Neural progenitor cell (in vitro differentiated cells): Measurements from ENCODE around the gene XYLT1.

ENCODE experiments used
- EZH2 ChIP-seq: fragments of 200-600 bp; sonication (generic); IDR thresholded peaks from 2 replicates; pipeline ENCODE4 v1.6.1; 2017; ENCODE audit warnings: antibody characterized with exemption, mild to moderate bottlenecking, moderate library complexity
- EZH2phosphoT487 ChIP-seq: fragments of 200-600 bp; sonication (generic); IDR thresholded peaks from 2 replicates; pipeline ENCODE4 v1.6.1; 2017; ENCODE audit warnings: antibody characterized with exemption
- TF ChIP-seq, protein P1 (sequence below): fragments of 200-600 bp; sonication (generic); IDR thresholded peaks from 2 replicates; pipeline ENCODE4 v1.5.1; 2017; ENCODE audit warnings: antibody characterized with exemption, mild to moderate bottlenecking

DNA sequence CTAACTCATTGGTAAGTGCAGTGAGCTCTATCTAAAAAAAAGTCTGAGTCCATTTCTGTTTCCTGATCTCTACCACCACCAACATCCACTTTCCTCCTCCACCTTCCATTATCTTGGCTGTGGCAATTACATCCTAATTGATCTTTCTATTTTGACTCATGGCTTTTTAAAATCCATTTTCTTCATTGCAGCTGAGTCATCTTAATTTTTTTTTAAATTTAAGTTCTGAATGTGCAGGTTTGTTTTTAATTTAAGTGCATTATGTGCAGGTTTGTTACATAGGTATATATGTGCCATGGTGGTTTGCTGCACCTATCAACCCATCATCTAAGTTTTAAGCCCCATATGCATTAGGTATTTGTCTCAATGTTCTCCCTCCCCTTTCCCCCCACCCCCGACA, 390.7 kb downstream of the XYLT1 start:
- TF ChIP-seq, protein P1, sequence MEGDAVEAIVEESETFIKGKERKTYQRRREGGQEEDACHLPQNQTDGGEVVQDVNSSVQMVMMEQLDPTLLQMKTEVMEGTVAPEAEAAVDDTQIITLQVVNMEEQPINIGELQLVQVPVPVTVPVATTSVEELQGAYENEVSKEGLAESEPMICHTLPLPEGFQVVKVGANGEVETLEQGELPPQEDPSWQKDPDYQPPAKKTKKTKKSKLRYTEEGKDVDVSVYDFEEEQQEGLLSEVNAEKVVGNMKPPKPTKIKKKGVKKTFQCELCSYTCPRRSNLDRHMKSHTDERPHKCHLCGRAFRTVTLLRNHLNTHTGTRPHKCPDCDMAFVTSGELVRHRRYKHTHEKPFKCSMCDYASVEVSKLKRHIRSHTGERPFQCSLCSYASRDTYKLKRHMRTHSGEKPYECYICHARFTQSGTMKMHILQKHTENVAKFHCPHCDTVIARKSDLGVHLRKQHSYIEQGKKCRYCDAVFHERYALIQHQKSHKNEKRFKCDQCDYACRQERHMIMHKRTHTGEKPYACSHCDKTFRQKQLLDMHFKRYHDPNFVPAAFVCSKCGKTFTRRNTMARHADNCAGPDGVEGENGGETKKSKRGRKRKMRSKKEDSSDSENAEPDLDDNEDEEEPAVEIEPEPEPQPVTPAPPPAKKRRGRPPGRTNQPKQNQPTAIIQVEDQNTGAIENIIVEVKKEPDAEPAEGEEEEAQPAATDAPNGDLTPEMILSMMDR = no peak
- no peak for TF ChIP-seq EZH2
- TF ChIP-seq EZH2phosphoT487 = no peak
